T-helper 1 cell (primary cell): ENCODE measurements around the gene KCTD15.

Experiments
- DNase-seq, 5 donors: peaks; one replicate each; pipeline ENCODE4 v3.0.0-alpha.2; 2012 to 2020

The KCTD15 gene

GRCh38 chr19:33798681-33799111, 2.0 kb downstream of the KCTD15 start:
- no peak for DNase-seq

- no peak for DNase-seq
Observed at GRCh38 chr19:33799476-33799875, 2.8 kb downstream of the KCTD15 start.

- DNase-seq = no peak
Observed at GRCh38 chr19:33800012-33800680, 3.5 kb downstream of the KCTD15 start.

- DNase-seq = no peak
Observed at GRCh38 chr19:33801411-33801810, 4.7 kb downstream of the KCTD15 start.

GRCh38 chr19:33802001-33802400, 5.3 kb downstream of the KCTD15 start:
- no peak for DNase-seq

- DNase-seq = no peak
Observed at GRCh38 chr19:33802801-33803200, 6.1 kb downstream of the KCTD15 start.

- DNase-seq = no peak
Observed at GRCh38 chr19:33803383-33803782, 6.7 kb downstream of the KCTD15 start.

- no peak for DNase-seq
Observed at GRCh38 chr19:33804021-33804799, 7.5 kb downstream of the KCTD15 start.

GRCh38 chr19:33805313-33805712, 8.6 kb downstream of the KCTD15 start:
- no peak for DNase-seq

- no peak for DNase-seq
Observed at GRCh38 chr19:33805840-33806433, 9.3 kb downstream of the KCTD15 start.

- peak in 1 of 5 donors; percentile 61 for DNase-seq
Observed at GRCh38 chr19:33806434-33806881, 9.8 kb downstream of the KCTD15 start.

- DNase-seq = no peak
Observed at GRCh38 chr19:33808399-33808798, 11.7 kb downstream of the KCTD15 start.

GRCh38 chr19:33809960-33810359, 13.3 kb downstream of the KCTD15 start:
- no peak for DNase-seq

- no peak for DNase-seq
Observed at GRCh38 chr19:33810821-33811220, 14.2 kb downstream of the KCTD15 start.

- no peak for DNase-seq
Observed at GRCh38 chr19:33811246-33811645, 14.6 kb downstream of the KCTD15 start.

- no peak for DNase-seq
Observed at GRCh38 chr19:33811736-33812387, 15.2 kb downstream of the KCTD15 start.

- no peak for DNase-seq
Observed at GRCh38 chr19:33812388-33813330, 16.0 kb downstream of the KCTD15 start.

GRCh38 chr19:33813391-33814101, 16.9 kb downstream of the KCTD15 start:
- peak in 1 of 5 donors; percentile 6 for DNase-seq

GRCh38 chr19:33814181-33815165, 17.8 kb downstream of the KCTD15 start:
- no peak for DNase-seq
